GM21619 (cell line): ENCODE results near the gene NAA35.
"Not testable (repeated sequence)": the region's sequence is repeated elsewhere in the genome, so short reads cannot be mapped to it uniquely, and the experiment has no call there.

Source experiments
- ATAC-seq: cut with Tn5 transposase; IDR thresholded peaks from one replicate; pipeline ENCODE4 v1.9.1; 2021; ENCODE audit not compliant: unreplicated experiment

The NAA35 gene

GRCh38 chr9:86022687-86023266, 81.8 kb downstream of the NAA35 start:
- no peak for ATAC-seq

DNA sequence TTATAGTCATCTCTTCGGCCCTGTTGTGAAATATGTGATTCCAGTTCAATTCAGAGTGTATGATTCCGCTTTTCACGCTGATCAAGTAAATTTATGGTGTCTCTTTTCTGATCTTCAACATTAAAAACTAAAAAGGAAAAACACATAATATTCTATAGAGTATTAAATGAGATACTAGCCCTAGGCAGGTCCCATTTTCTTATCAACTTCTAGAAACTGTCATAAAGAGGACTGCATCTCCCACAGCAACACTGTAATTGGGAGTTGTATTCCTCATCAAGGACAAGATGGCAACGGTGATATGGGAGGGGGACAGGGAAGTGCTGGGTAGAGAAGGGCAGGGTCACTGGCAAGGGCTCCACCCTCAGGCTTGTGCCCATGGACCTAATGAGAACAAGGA, 86.8 kb downstream of the NAA35 start:
- ATAC-seq: no peak

DNA sequence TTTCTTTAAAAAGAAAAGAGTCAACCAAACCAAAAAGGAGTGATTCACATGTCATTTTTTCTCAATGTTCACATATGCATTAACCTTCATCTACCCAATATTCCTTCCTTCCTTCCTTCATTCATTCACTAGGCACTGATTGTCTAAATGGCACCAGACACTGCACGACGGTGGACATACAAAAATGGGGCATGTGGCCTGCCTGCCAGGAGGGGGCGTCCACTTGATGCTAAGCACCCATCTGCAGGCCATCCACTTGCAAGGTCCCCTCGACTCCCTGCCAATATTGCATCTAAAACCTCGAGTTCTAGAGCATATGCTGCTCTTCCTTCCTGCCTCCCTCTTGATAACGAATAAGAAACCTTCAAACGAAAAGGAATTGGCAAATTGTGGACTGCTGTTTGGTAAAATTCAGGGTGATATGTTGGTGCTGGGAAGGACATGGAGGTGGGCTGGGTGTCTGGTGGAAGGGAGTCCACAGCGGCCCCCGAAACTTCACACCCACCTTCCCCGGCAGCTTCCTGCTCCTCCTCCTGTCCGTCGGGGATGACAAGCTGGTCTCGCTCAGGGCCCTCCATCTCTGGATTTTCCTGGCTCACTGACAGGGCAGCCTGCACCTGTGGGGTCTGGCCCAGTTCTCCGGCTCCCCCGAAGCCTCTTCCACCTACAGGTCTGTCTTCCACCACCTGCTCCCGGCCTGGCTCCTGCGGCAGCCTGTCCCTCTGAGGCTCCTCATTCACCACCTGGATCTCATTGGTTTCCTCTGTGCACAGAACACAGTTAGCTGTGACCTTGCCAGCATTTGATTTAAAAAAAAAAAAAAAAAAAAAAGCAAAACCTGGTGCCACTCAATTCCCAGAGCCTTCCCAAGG, 94.2 kb downstream of the NAA35 start:
- ATAC-seq: no peak

- no peak for ATAC-seq
These were observed 95.0 kb downstream of the NAA35 start for GRCh38 chr9:86035827-86036440.

DNA sequence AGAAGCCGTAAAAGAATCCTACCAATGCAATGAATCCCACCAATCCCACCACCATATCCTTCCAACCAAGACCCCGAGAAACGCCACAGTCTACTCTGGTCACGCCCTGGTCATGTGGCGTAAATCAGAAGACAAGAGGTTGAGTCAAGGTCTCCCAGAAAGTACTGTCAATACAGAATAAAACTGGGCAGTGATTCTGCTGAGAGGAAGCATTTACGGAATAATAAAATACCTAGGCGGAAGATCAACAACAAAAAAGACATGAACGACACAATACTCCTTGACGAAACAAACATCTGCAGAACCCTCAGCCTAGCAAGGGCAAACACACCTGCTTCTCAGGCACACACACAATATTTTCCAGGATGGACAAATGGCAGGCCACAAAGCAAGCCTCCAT, 95.6 kb downstream of the NAA35 start:
- ATAC-seq: no peak

DNA sequence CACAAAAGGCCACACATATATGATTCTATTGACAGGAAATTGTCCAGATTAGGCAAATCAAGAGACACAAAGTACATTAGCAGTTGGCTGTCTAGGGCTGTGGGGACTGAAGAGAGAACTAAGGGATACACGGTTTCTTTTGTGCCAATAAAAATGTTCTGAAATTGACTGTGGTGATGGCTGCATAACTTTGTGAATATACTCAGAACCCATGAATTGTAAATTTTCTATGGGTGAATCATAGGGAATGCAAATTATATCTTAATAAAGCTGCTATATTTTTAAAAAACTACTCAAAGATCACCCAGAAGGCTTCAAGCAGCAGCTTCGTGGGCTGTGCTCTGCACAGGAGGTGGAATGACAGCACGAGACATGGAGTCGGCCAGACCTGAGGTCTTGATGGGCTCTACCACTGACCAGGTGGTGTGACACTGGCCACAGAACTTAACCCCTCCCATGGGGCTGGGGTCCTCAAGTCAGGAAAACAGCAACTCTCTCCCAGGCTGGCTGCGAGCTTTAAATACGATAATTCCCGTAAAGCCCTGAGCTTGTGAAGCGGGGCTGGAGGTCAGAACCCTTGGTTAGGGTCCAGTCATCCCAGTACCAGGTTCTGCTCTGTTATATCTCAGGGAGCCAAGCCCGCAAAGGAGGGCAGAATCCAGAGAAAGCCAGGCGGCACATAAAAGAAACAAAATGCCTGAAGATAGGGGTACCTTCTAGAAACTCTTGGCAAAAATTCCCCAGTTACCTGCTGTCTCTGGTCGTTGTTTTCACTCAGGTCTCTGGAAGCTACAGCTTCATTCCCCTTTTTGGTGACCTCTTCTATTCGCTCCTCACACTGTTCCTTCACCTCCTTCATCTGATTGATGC, 99.3 kb downstream of the NAA35 start:
- no peak for ATAC-seq

GRCh38 chr9:86040861-86041155, 99.9 kb downstream of the NAA35 start:
- no peak for ATAC-seq

DNA sequence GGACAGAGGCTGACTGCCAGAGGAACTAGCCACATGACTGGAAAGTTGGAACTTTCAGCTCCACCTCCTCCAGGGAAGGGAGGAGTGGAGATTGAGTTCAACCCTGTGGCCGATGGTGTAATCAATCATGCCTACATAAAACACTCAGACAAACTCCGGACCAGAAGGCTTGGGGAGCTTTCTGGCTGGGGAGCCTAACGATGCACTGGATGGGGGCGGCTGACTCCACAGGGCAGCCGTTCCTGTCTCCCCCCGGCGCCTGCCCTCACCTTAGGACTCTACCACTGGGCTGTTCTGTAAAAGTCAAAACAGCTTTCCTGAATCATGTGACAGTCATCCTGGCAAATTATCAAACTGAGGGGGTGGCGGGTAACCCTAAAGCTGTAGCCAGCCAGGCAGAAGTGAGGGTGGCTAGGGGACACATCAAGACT, 100.4 kb downstream of the NAA35 start:
- ATAC-seq: no peak

DNA sequence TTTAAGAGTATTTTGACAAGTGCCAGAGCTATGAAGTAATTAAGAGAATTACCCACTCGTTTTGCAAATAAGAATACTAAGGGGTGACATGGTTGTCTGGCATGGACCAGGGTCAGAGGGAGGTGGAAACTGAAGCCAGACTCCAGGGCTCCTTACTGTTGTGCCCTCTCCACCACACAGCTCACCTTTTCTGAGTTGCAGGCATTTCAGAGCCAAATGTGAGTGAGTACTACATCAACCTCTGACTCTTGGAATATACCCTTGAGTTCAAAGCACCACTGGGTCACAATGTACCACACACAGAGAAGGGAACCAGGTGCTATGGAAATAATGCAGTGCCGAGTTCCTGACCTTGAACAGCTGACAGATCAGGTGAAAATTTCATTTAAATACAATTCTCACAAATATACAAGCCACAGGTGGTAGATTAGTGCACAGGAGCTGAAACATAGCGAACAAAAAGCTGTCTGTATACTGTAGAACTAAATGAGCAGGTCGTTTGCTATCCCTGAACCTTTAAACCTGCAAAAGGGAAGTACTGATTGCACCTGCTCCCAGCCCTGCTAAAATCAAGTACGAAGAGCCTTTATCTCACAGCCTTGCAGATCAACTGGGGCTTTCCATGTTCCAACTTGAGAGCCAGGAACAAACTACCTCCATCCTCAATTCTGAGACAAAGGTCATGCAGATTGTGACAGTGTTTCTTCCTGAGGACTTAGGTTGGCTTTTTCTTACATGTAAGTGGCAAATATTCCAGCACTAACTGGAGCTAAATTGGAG, 101.4 kb downstream of the NAA35 start:
- ATAC-seq: no peak

GRCh38 chr9:86043586-86043985, 102.6 kb downstream of the NAA35 start:
- no peak for ATAC-seq

GRCh38 chr9:86043999-86044398, 103.1 kb downstream of the NAA35 start:
- ATAC-seq: no peak

GRCh38 chr9:86045654-86046053, 104.7 kb downstream of the NAA35 start:
- no peak for ATAC-seq

GRCh38 chr9:86046071-86046636, 105.2 kb downstream of the NAA35 start:
- ATAC-seq: no peak

- ATAC-seq: no peak
These were observed 106.0 kb downstream of the NAA35 start for GRCh38 chr9:86046930-86047341.

DNA sequence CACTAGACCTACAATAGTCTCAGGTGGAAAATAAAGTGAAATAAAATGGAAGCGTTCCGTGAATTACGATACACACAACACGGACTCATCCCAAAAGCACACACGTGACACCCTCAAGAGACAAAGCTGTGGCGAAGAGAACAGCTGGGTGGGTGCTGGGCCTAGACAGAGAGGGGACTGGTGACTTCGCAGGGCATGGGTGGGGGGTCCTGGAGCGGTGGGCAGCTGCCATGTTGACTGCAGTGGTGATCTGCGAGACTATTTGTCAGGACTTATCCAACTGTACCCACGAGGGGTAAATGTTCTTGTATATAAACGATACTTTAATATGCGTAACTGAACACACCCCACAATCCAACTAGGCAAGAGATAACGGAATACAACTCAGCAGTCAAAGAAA, 106.4 kb downstream of the NAA35 start:
- ATAC-seq: no peak

DNA sequence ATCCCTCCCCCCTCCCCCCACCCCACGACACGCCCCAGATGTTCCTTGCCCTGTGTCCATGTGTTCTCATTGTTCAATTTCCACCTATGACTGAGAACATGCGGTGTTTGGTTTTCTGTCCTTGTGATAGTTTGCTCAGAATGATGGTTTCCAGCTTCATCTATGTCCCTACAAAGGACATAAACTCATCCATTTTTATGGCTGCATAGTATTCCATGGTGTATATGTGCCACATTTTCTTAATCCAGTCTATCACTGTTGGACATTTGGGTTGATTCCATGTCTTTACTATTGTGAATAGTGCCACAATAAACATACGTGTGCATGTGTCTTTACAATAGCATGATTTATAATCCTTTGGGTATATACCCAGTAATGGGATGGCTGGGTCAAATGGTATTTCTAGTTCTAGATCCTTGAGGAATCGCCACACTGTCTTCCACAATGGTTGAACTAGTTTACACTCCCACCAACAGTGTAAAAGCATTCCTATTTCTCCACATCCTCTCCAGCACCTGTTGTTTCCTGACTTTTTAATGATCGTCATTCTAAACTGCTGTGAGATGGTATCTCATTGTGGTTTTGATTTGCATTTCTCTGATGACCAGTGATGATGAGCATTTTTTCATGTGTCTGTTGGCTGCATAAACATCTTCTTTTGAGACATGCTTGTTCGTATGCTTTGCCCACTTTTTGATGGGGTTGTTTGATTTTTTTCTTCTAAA, 107.2 kb downstream of the NAA35 start:
- not testable (repeated sequence) for ATAC-seq

- ATAC-seq: no peak
These were observed 111.9 kb downstream of the NAA35 start for GRCh38 chr9:86052556-86053468.

- no peak for ATAC-seq
These were observed 113.7 kb downstream of the NAA35 start for GRCh38 chr9:86054695-86055094.

DNA sequence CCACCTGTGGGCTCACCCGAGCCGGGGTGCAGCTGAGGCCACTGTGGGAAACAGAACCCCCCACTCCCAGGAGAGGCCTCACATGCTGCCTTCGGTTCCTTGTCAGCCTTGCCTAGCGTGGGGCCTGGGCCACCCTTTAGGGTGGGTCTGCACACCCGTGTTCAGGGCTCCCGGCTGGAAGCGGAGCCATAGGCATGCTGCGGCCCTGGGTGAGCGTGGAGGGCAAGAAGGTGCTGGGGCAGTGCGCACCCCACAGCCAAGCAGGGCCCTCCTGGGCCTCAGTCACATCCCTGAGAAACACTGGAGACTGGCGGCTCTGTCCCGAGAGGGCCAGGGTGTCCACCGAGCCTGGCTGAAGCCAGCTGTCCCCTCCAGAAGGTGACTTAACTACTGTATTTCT, 116.5 kb downstream of the NAA35 start:
- ATAC-seq: no peak
